Loucy (cell line): Measurements from ENCODE around the gene NAT16.

Experiments used
- CTCF ChIP-seq: fragments of 200-600 bp; sonication (generic); conservative IDR thresholded peaks from 2 replicates; pipeline ENCODE4 v1.5.1; 2014; ENCODE audit warnings: mild to moderate bottlenecking, antibody characterized with exemption, low read length
- EZH2phosphoT487 ChIP-seq: fragments of 200-600 bp; IDR thresholded peaks from 2 replicates; pipeline ENCODE4 v1.6.1; 2018; ENCODE audit warnings: antibody characterized with exemption, mild to moderate bottlenecking, moderate library complexity, borderline replicate concordance

- TF ChIP-seq CTCF (no peak), EZH2phosphoT487 (no peak)
These were observed 38.4 kb upstream of the NAT16 start for GRCh38 chr7:101218236-101219125.
